Neural progenitor cell (in vitro differentiated cells): ENCODE data around the gene ENPP4.

Experiments
- EZH2 ChIP-seq: fragments of 200-600 bp; sonication (generic); IDR thresholded peaks from 2 replicates; pipeline ENCODE4 v1.6.1; 2017; ENCODE audit warnings: antibody characterized with exemption, mild to moderate bottlenecking, moderate library complexity
- EZH2phosphoT487 ChIP-seq: fragments of 200-600 bp; sonication (generic); IDR thresholded peaks from 2 replicates; pipeline ENCODE4 v1.6.1; 2017; ENCODE audit warnings: antibody characterized with exemption
- TF ChIP-seq, protein P1 (sequence below): fragments of 200-600 bp; sonication (generic); IDR thresholded peaks from 2 replicates; pipeline ENCODE4 v1.5.1; 2017; ENCODE audit warnings: antibody characterized with exemption, mild to moderate bottlenecking

DNA sequence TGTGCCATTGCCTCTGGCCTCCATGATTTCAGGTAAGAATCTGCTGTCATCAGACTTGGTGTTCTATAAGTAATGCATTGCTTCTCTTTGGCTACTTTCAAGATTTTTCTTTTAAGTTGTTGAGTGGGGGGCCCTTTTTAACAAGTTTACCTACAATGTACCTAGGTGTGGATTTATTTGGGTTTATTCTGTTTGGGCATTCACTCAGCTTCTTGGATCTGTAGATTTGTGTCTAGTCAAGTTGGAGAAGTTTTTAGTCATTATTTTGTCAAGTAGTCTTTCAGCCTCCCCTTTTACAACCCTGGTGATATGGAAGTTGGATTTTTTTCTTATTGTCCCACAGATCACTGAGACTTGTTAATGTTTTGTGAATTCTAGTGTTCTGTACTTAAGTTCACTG, 26.9 kb downstream of the ENPP4 start:
- TF ChIP-seq, protein P1, sequence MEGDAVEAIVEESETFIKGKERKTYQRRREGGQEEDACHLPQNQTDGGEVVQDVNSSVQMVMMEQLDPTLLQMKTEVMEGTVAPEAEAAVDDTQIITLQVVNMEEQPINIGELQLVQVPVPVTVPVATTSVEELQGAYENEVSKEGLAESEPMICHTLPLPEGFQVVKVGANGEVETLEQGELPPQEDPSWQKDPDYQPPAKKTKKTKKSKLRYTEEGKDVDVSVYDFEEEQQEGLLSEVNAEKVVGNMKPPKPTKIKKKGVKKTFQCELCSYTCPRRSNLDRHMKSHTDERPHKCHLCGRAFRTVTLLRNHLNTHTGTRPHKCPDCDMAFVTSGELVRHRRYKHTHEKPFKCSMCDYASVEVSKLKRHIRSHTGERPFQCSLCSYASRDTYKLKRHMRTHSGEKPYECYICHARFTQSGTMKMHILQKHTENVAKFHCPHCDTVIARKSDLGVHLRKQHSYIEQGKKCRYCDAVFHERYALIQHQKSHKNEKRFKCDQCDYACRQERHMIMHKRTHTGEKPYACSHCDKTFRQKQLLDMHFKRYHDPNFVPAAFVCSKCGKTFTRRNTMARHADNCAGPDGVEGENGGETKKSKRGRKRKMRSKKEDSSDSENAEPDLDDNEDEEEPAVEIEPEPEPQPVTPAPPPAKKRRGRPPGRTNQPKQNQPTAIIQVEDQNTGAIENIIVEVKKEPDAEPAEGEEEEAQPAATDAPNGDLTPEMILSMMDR = no peak
- no peak for TF ChIP-seq EZH2
- no peak for TF ChIP-seq EZH2phosphoT487
